ENCODE measurements around the gene POU6F1.
"Not testable (repeated sequence)": the region's sequence is repeated elsewhere in the genome, so short reads cannot be mapped to it uniquely, and the experiment has no call there.

Gene POU6F1

GRCh38 chr12:51217968-51218606, at the start of gene POU6F1:
POU6F1 (minus strand) TSS chr12:51218062; CDS start chr12:51206836, 11,226 bp downstream.
- peak; percentile 69 to 81 for DNase-seq

- DNase-seq, result no peak
Observed at GRCh38 chr12:51265024-51265423, 47.2 kb upstream of the POU6F1 start.

GRCh38 chr12:51264297-51264696, 46.4 kb upstream of the POU6F1 start:
- DNase-seq, result no peak

- no peak for DNase-seq
Observed at GRCh38 chr12:51263341-51263740, 45.5 kb upstream of the POU6F1 start.

- DNase-seq, result no peak
Observed at GRCh38 chr12:51262758-51263177, 44.9 kb upstream of the POU6F1 start.

GRCh38 chr12:51259600-51259999, 41.7 kb upstream of the POU6F1 start:
- not testable (repeated sequence) for DNase-seq

GRCh38 chr12:51254536-51254935, 36.7 kb upstream of the POU6F1 start:
- DNase-seq, result no peak

GRCh38 chr12:51253276-51253675, 35.4 kb upstream of the POU6F1 start:
- DNase-seq, result no peak

- no peak for DNase-seq
Observed at GRCh38 chr12:51247523-51248206, 29.8 kb upstream of the POU6F1 start.

- DNase-seq, result no peak
Observed at GRCh38 chr12:51246254-51246853, 28.5 kb upstream of the POU6F1 start.

- DNase-seq, result no peak
Observed at GRCh38 chr12:51245476-51246253, 27.8 kb upstream of the POU6F1 start.

GRCh38 chr12:51244269-51244668, 26.4 kb upstream of the POU6F1 start:
- no peak for DNase-seq

- no peak for DNase-seq
Observed at GRCh38 chr12:51242876-51243275, 25.0 kb upstream of the POU6F1 start.

GRCh38 chr12:51242120-51242519, 24.3 kb upstream of the POU6F1 start:
- no peak for DNase-seq

- DNase-seq, result no peak
Observed at GRCh38 chr12:51240971-51241370, 23.1 kb upstream of the POU6F1 start.

- DNase-seq, result peak; percentile 82 to 93
Observed at GRCh38 chr12:51238510-51239334, 20.9 kb upstream of the POU6F1 start, which contains the start of gene DAZAP2. DAZAP2 (plus strand) TSS chr12:51238826; CDS start chr12:51238908, 82 bp downstream.

- peak in 1 of 2 experiments; percentile 40 for DNase-seq
Observed at GRCh38 chr12:51238037-51238509, 20.2 kb upstream of the POU6F1 start.

GRCh38 chr12:51234530-51234929, 16.7 kb upstream of the POU6F1 start:
- DNase-seq, result no peak

- no peak for DNase-seq
Observed at GRCh38 chr12:51232642-51233041, 14.8 kb upstream of the POU6F1 start.

GRCh38 chr12:51229116-51229809, 11.4 kb upstream of the POU6F1 start:
- DNase-seq, result no peak

GRCh38 chr12:51227962-51228361, 10.1 kb upstream of the POU6F1 start:
- DNase-seq, result no peak
